Lung (tissue), 12 donors: Measurements from ENCODE around the gene E2F2. TPM values are rescaled to one million over a fixed set of nuclear protein-coding genes. Genes with fewer than 3 reads are reported as not detected.

Source experiments
- ATAC-seq: fragments of 200-7000 bp; cut with Tn5 transposase; one replicate; pipeline ENCODE4 v1.9.1; 2020; ENCODE audit warnings: moderate number of reproducible peaks; ENCODE audit not compliant: insufficient read depth, low FRiP score
- DNase-seq, 3 donors: peaks; one replicate each; pipeline ENCODE4 v3.0.0-alpha.2; 2013 to 2017
- H3K27ac ChIP-seq, 2 donors: one replicate each; pipeline ENCODE4 v1.5.1; 2013; ENCODE audit warnings: mild to moderate bottlenecking in 2 of 2, moderate library complexity in 2 of 2, control low read depth in 1 of 2, inconsistent platforms in 1 of 2, low read depth in 1 of 2, low read length in 1 of 2
- H3K27me3 ChIP-seq, 3 donors: one replicate each; pipeline ENCODE4 v1.5.1; 2013; ENCODE audit warnings: low read length in 2 of 3; ENCODE audit not compliant: control insufficient read depth in 3 of 3, insufficient read depth in 3 of 3
- H3K36me3 ChIP-seq, 4 donors: one replicate each; pipeline ENCODE4 v1.5.1; 2013; ENCODE audit warnings: low read length in 4 of 4, mild to moderate bottlenecking in 1 of 4, moderate library complexity in 1 of 4; ENCODE audit not compliant: control insufficient read depth in 4 of 4, insufficient read depth in 4 of 4
- H3K4me1 ChIP-seq, 5 donors: one replicate each; pipeline ENCODE4 v1.5.1; 2013; ENCODE audit warnings: low read length in 5 of 5, mild to moderate bottlenecking in 2 of 5, moderate library complexity in 1 of 5; ENCODE audit not compliant: control insufficient read depth in 5 of 5, insufficient read depth in 5 of 5
- H3K4me3 ChIP-seq: one replicate; pipeline ENCODE4 v1.5.1; 2013; ENCODE audit warnings: mild to moderate bottlenecking, control low read depth, moderate library complexity
- H3K9ac ChIP-seq, 2 donors: one replicate each; pipeline ENCODE4 v1.5.1; 2013; ENCODE audit warnings: low read length in 2 of 2, control low read depth in 1 of 2; ENCODE audit not compliant: insufficient read depth in 1 of 2
- H3K9me3 ChIP-seq, 4 donors: one replicate each; pipeline ENCODE4 v1.5.1; 2013; ENCODE audit warnings: low read length in 3 of 4, mild to moderate bottlenecking in 1 of 4, moderate library complexity in 1 of 4; ENCODE audit not compliant: control insufficient read depth in 4 of 4, insufficient read depth in 3 of 4
- CTCF ChIP-seq: IDR thresholded peaks from 2 replicates; pipeline ENCODE4 v1.5.1; 2012; ENCODE audit warnings: mild to moderate bottlenecking; ENCODE audit errors: control extremely low read depth, extremely low read depth
- WGBS, 2 donors: extraction: QIAGEN DNeasy Blood & Tissue Kit; methylation state at CpG; one replicate each; pipeline ENCODE4 v1.1.7; 2013; 5-methylcytosine and 5-hydroxymethylcytosine counted together
- polyA plus RNA-seq, 2 donors: library from polyadenylated mRNA; stranded (reverse); fragments of 200-250 nt; gene quantifications; one replicate each; pipeline ENCODE4 v1.2.1, GENCODE V29; 2013
- total RNA-seq, 2 donors: library from RNA; depleted of rRNA in 1 of 2; stranded (reverse); fragments of >200 nt in 1 of 2; gene quantifications; one replicate each; pipeline ENCODE4 v1.2.1, GENCODE V29; 2014 to 2021
- donor health status: control.
- donor health status: control.
- donor health status: Bipolar disorder and iron deficiency.
- donor health status: healthy.
- donor health status: DM: yes; HTN: yes; CAD: no.

E2F2 gene
- total and polyA plus RNA-seq, 4 donors: 0.83 to 4.9 (median 1.5) TPM

- no peaks in the 10 kb centered on the region for H3K27me3 ChIP-seq
- H3K9ac ChIP-seq: no peak overlapping the region
- H3K9me3 ChIP-seq: no peaks in the 10 kb centered on the region
- peaks cover 0 to 17% (median 10%) of the 10 kb centered on the region in 5 donors for H3K4me1 ChIP-seq
- ATAC-seq (no peak), DNase-seq (no peak)
- H3K36me3 ChIP-seq: peaks cover 0 to 3% (median 0%) of the 10 kb centered on the region in 4 donors
- TF ChIP-seq CTCF: no peak
- WGBS, 2 donors: 89 to 92% methylated on average over 6 of the region's 6 CpGs
- no peak overlapping the region for H3K4me3 ChIP-seq
- H3K27ac ChIP-seq: no peak overlapping the region
These were observed 57.8 kb downstream of the E2F2 start for GRCh38 chr1:23473037-23473800.

DNA sequence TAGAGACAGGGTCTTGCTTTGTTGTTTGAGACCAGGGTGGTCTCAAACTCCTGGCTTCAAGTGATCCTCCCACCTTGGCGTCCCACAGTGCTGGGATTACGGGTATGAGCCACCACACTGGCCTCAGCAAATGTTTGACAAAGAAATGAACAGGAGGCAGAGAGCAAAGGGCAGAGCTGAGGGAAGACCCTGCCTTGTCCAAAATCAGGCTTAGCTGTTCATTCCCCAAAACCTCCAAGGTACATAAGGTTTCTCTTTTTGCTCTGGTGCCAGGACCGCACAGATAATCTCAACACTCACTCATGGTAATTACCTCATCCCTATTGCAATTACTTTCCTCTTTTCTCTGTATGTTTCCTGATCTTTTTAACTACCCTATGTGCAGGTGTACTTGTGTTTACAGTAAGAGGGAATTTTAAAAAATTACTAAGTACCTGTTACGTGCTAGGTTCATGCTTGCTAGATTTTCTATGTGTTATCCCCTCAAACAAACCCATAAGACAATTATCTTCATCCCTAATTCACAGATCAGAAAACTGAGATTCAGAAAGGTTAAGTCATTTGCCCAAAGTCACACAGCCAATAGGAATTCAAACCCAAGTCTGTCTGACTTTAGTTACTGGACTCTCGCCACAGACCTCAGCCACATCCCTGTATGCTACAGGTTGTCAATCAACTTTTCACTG, 58.5 kb downstream of the E2F2 start:
- H3K4me1 ChIP-seq: peaks cover 0 to 12% (median 10%) of the 10 kb centered on the region in 5 donors
- peaks cover 0 to 2% (median under 1%) of the 10 kb centered on the region in 4 donors for H3K36me3 ChIP-seq
- DNase-seq (no peak), ATAC-seq (no peak)
- 84 to 94% methylated on average over 5 of the region's 5 CpGs for WGBS, 2 donors
- H3K27ac ChIP-seq: no peak overlapping the region
- no peaks in the 10 kb centered on the region for H3K9me3 ChIP-seq
- TF ChIP-seq CTCF: no peak
- H3K27me3 ChIP-seq: no peaks in the 10 kb centered on the region
- H3K4me3 ChIP-seq: no peak overlapping the region
- H3K9ac ChIP-seq: no peak overlapping the region

DNA sequence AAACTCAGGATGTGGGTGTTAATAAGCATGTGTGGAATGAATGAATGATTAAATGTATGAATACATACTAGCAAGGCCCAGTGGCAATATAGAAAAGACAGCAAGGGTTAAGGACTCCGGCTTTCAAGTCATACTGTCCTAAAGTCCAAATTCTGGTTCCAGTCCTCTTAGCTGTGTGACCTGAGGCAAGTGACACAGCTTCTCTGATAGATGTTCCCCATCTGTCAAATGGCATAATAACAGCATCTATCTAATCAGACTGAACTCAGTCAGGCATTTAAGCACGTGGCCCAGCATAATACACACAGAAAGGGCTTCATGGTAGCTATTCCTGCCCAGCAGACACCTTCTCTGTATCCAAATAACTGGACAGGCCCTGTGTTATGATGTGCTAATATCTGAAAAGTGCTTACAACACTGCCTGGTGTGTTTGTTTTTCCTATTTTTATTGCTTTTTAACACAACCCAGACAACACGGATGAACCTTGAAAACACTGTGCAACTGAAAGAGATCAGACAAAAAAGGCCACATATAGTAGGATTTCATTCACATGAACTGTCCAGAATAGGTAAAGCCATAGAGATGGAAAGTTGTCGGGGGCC, 59.5 kb downstream of the E2F2 start:
- H3K27me3 ChIP-seq: no peaks in the 10 kb centered on the region
- no peak overlapping the region for H3K4me3 ChIP-seq
- WGBS, 2 donors: 86% methylated on average over 4 of the region's 4 CpGs
- H3K9me3 ChIP-seq: no peaks in the 10 kb centered on the region
- peaks cover 0 to 2% (median 0%) of the 10 kb centered on the region in 4 donors for H3K36me3 ChIP-seq
- ATAC-seq (no peak), DNase-seq (no peak)
- TF ChIP-seq CTCF: no peak
- H3K4me1 ChIP-seq: peaks cover 0 to 10% (median 9%) of the 10 kb centered on the region in 5 donors
- H3K9ac ChIP-seq: no peak overlapping the region
- H3K27ac ChIP-seq: no peak overlapping the region
